ENCODE results near the gene PJA2.

PJA2 gene

GRCh38 chr5:109349388-109349787 lies 60.4 kb downstream of the PJA2 start:
- no peak for DNase-seq

- peak; percentile 45 for DNase-seq
Measured at GRCh38 chr5:109347252-109347888, 62.4 kb downstream of the PJA2 start.

- DNase-seq, result no peak
Measured at GRCh38 chr5:109345699-109346098, 64.1 kb downstream of the PJA2 start.

GRCh38 chr5:109340351-109340750 lies 69.4 kb downstream of the PJA2 start:
- no peak for DNase-seq

GRCh38 chr5:109335114-109335513 lies 74.7 kb downstream of the PJA2 start:
- no peak for DNase-seq

GRCh38 chr5:109334056-109334455 lies 75.7 kb downstream of the PJA2 start:
- DNase-seq, result no peak

- no peak for DNase-seq
Measured at GRCh38 chr5:109329333-109330237, 80.2 kb downstream of the PJA2 start.

GRCh38 chr5:109328626-109329025 lies 81.1 kb downstream of the PJA2 start:
- DNase-seq, result no peak

- DNase-seq, result peak; percentile 71
Measured at GRCh38 chr5:109327570-109327969, 82.2 kb downstream of the PJA2 start.

GRCh38 chr5:109326919-109327318 lies 82.9 kb downstream of the PJA2 start:
- no peak for DNase-seq

- no peak for DNase-seq
Measured at GRCh38 chr5:109325456-109325855, 84.3 kb downstream of the PJA2 start.

GRCh38 chr5:109324931-109325330 lies 84.8 kb downstream of the PJA2 start:
- DNase-seq, result no peak

GRCh38 chr5:109324351-109324750 lies 85.4 kb downstream of the PJA2 start:
- DNase-seq, result no peak

- no peak for DNase-seq
Measured at GRCh38 chr5:109322694-109323093, 87.1 kb downstream of the PJA2 start.

- no peak for DNase-seq
Measured at GRCh38 chr5:109319351-109319750, 90.4 kb downstream of the PJA2 start.

GRCh38 chr5:109318455-109319108 lies 91.2 kb downstream of the PJA2 start:
- DNase-seq, result no peak

- no peak for DNase-seq
Measured at GRCh38 chr5:109316634-109317033, 93.1 kb downstream of the PJA2 start.

- no peak for DNase-seq
Measured at GRCh38 chr5:109315245-109315644, 94.5 kb downstream of the PJA2 start.

- DNase-seq, result no peak
Measured at GRCh38 chr5:109313127-109313526, 96.6 kb downstream of the PJA2 start.

GRCh38 chr5:109312695-109313094 lies 97.1 kb downstream of the PJA2 start:
- DNase-seq, result peak; percentile 10

- DNase-seq, result no peak
Measured at GRCh38 chr5:109310315-109310714, 99.5 kb downstream of the PJA2 start.

GRCh38 chr5:109309326-109310063 lies 100.3 kb downstream of the PJA2 start:
- no peak for DNase-seq

- DNase-seq, result no peak
Measured at GRCh38 chr5:109307951-109308350, 101.8 kb downstream of the PJA2 start.
